HG03469 (cell line): ENCODE data around the gene SPON2.

Experiments
- ATAC-seq: cut with Tn5 transposase; IDR thresholded peaks from one replicate; pipeline ENCODE4 v1.9.1; 2021; ENCODE audit warnings: mild to moderate bottlenecking, moderate library complexity, moderate number of reproducible peaks; ENCODE audit not compliant: unreplicated experiment

The SPON2 gene

GRCh38 chr4:1195109-1195671 is 22.8 kb upstream of the SPON2 start:
- no peak for ATAC-seq

- no peak for ATAC-seq
Measured at GRCh38 chr4:1194010-1194900, 21.9 kb upstream of the SPON2 start.

GRCh38 chr4:1193206-1194009 is 21.0 kb upstream of the SPON2 start:
- no peak for ATAC-seq

GRCh38 chr4:1192493-1193205 is 20.3 kb upstream of the SPON2 start:
- no peak for ATAC-seq

- no peak for ATAC-seq
Measured at GRCh38 chr4:1192091-1192492, 19.7 kb upstream of the SPON2 start.

- ATAC-seq, result no peak
Measured at GRCh38 chr4:1191621-1192020, 19.2 kb upstream of the SPON2 start.

- no peak for ATAC-seq
Measured at GRCh38 chr4:1187182-1187581, 14.8 kb upstream of the SPON2 start.

- no peak for ATAC-seq
Measured at GRCh38 chr4:1183985-1184773, 11.8 kb upstream of the SPON2 start.

GRCh38 chr4:1182313-1182712 is 9.9 kb upstream of the SPON2 start:
- ATAC-seq, result no peak

GRCh38 chr4:1180663-1181062 is 8.3 kb upstream of the SPON2 start:
- ATAC-seq, result no peak

GRCh38 chr4:1179976-1180375 is 7.6 kb upstream of the SPON2 start:
- ATAC-seq, result no peak

- no peak for ATAC-seq
Measured at GRCh38 chr4:1179089-1179441, 6.7 kb upstream of the SPON2 start.

- ATAC-seq, result no peak
Measured at GRCh38 chr4:1178300-1179088, 6.1 kb upstream of the SPON2 start.

- no peak for ATAC-seq
Measured at GRCh38 chr4:1177274-1178141, 5.1 kb upstream of the SPON2 start.

GRCh38 chr4:1176398-1177273 is 4.3 kb upstream of the SPON2 start:
- no peak for ATAC-seq

- ATAC-seq, result no peak
Measured at GRCh38 chr4:1175635-1176229, 3.3 kb upstream of the SPON2 start.

- no peak for ATAC-seq
Measured at GRCh38 chr4:1174941-1175634, 2.7 kb upstream of the SPON2 start.
